ENCODE results near the gene RBM4B.
"Not testable (repeated sequence)": the region's sequence is repeated elsewhere in the genome, so short reads cannot be mapped to it uniquely, and the experiment has no call there.

Gene RBM4B

GRCh38 chr11:66686100-66686785 lies 8.6 kb upstream of the RBM4B start:
- DNase-seq, result no peak

- no peak for DNase-seq
Observed at GRCh38 chr11:66685276-66686099, 7.8 kb upstream of the RBM4B start.

DNA sequence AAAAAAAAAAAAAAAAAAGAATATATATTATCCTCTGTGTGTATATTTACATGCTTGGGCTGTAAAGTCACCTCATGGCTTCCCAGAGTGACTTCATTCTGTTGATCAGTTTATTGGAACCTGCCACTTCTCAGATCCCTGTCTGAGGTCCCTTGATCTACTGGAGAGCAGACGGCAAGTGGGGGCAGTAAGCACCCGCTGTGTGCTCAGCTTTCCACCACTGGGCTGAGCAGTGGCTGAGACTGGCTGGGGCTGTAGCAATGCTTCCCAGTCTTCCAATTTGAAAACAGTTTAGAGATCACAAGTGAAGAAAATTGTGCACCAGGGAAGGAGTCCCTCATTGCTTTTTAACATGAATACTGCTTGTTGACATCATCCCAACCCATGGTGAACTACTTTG lies 6.9 kb upstream of the RBM4B start:
- DNase-seq, result no peak

- no peak for DNase-seq
Observed at GRCh38 chr11:66683877-66684276, 6.2 kb upstream of the RBM4B start.

- no peak for DNase-seq
Observed at GRCh38 chr11:66680966-66681645, 3.4 kb upstream of the RBM4B start.

GRCh38 chr11:66676931-66677598 lies 622 bp downstream of the RBM4B start:
- DNase-seq, result no peak

GRCh38 chr11:66676282-66676919 lies 1.3 kb downstream of the RBM4B start:
- DNase-seq, result peak; percentile 39

GRCh38 chr11:66674964-66675602 lies 2.6 kb downstream of the RBM4B start:
- no peak for DNase-seq

DNA sequence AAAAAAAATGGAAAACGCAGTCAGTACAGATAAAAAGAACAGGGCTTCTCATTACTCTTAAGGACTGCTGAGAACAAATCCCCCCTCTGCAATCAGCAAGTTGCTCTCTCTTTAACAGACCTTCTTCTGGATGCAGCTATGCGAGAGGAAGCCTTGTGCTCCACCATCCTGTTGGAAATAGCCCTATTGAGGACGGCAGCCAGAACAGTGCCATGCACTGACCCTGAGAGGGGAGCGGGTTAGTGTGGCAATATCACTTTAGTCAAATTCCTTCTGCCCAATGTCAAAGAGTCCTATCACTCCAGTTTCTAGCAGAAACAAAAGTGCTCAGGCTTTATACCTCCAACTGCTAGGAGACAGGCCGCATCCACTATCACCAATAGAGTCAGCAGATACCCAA lies 6.9 kb downstream of the RBM4B start:
- no peak for DNase-seq

DNA sequence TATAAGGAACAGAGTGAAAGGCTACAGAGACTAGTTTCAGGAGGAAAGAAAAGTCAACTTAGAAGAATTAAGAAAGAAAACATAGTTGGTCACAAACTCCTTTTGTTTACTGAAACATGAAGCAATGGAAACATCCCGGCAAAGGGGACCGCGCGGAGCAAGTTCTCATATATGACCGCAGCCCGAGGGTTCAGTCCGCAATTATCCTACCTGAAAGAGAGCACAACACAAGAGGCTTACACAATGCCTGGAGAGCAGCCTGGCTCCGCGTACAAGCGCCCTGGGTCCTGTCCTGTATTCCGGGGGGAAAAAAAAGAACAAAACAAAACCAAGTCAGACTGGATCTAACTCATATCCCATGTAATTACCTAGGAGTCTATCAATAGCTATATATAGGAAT lies 12.3 kb downstream of the RBM4B start:
- DNase-seq, result no peak

DNA sequence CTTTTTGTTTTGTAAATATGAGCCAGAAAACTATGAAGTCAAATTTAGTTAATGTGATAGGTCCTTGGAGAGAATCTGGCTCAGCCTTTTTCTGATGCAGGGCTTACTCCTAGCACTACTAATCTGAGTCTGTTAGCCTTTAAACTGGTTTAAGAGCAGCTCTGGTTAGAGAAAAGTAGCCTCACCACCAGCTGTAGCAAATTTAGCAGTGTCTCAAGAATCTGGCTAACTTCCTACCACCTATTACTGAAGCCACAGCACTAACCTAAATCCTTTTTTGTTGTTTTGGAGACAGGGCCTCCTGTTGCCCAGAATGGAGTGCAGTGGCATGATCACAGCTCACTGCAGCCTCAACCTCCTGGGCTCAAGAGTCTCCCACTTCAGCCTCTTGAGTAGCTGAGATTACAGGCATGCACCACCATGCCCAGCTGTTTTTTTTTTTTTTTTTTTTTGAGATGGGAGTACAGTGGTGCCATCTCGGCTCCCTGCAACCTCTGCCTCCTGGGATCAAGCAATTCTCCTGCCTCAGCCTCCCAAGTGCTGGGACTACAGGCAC lies 13.9 kb downstream of the RBM4B start:
- DNase-seq, result no peak

GRCh38 chr11:66659763-66660162 lies 17.9 kb downstream of the RBM4B start:
- DNase-seq, result peak; percentile 60

GRCh38 chr11:66653123-66653522 lies 24.6 kb downstream of the RBM4B start:
- DNase-seq, result no peak

GRCh38 chr11:66652651-66653050 lies 25.0 kb downstream of the RBM4B start:
- no peak for DNase-seq

DNA sequence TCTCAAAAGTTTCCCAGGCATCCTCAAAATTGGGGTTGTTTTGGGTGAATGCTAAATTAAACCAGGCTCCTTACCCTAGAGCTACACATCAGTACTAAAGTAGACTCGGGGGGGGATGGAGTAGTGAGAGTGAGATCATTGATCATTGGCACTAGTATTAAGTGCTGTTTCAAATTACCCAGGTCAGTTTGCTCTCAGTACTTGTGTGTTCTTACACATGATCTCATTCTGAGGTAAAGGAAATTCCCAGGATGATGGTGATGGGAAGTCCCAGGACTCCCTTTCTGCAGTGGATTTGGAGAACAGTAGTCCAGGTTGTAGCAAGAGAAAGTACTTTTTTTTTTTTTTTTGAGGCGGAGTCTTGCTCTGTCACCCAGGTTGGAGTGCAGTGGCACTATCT lies 26.7 kb downstream of the RBM4B start:
- peak; percentile 17 for DNase-seq

- no peak for DNase-seq
Observed at GRCh38 chr11:66649903-66650302, 27.8 kb downstream of the RBM4B start.

DNA sequence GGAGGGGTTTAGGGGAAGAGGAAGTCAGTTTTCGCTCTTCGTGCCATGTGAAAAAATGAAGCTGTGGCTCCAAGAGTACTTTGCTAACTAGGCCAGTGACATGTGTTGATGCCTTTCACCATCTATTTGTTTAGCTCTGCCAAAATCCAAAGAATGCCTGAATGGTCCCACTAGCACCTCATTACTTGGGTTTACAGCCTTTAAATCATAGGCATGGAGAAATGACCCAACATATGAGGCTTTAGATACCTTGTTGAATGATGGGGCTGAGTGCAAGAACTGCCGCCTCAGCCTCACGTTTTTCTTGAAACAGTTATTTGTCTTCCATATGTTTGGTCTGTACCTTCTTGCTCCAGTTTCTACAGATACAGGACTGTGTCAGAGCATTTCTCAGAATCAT lies 30.9 kb downstream of the RBM4B start:
- no peak for DNase-seq

DNA sequence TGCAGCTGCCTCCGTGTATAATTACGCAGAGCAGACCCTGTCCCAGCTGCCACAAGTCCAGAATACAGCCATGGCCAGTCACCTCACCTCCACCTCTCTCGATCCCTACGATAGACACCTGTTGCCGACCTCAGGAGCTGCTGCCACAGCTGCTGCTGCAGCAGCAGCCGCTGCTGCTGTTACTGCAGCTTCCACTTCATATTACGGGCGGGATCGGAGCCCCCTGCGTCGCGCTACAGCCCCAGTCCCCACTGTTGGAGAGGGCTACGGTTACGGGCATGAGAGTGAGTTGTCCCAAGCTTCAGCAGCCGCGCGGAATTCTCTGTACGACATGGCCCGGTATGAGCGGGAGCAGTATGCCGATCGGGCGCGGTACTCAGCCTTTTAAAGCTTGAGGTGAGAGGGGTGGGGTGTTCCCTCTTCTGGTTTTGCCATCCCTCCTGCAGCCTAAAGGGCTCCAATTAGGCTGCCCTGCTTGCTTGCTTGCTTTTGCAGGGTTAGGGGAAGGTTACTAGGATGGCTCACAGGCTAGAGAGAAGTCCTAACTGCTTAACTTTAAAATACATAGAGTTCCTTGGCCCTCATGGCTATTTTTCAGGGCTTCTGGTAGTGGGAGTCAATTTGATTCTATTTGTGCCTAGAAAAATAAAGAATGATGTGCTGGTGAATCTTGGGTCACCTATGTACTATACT lies 33.8 kb downstream of the RBM4B start:
- no peak for DNase-seq

GRCh38 chr11:66641834-66642233 lies 35.9 kb downstream of the RBM4B start:
- DNase-seq, result no peak

DNA sequence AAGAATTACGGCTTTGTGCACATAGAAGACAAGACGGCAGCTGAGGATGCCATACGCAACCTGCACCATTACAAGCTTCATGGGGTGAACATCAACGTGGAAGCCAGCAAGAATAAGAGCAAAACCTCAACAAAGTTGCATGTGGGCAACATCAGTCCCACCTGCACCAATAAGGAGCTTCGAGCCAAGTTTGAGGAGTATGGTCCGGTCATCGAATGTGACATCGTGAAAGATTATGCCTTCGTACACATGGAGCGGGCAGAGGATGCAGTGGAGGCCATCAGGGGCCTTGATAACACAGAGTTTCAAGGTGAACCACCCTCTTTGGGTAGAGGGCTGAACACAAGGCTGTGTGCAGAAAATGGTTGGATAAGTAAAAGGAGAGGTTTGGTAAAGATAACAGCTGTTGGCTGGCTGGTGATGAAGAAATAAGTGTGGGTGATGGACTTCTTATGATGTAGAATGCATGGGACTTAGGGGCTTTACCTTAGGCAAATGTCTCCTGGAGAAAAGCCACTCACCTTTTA lies 37.8 kb downstream of the RBM4B start:
- not testable (repeated sequence) for DNase-seq
